HG02610 (cell line): ENCODE data around the gene SYT17.

Source experiments
- ATAC-seq: cut with Tn5 transposase; IDR thresholded peaks from one replicate; pipeline ENCODE4 v1.9.1; 2021; ENCODE audit warnings: mild to moderate bottlenecking, moderate library complexity; ENCODE audit not compliant: unreplicated experiment

Gene SYT17

GRCh38 chr16:19167710-19168370, at the start of gene SYT17:
Gene SYT17, plus strand, starts transcription at chr16:19168240. Its CDS starts 407 bp downstream, at chr16:19168647.
- no peak for ATAC-seq

- no peak for ATAC-seq
These were observed 49.1 kb upstream of the SYT17 start for GRCh38 chr16:19118938-19119431.

GRCh38 chr16:19119564-19119963, 48.5 kb upstream of the SYT17 start:
- no peak for ATAC-seq

GRCh38 chr16:19123535-19124178, 44.4 kb upstream of the SYT17 start:
- no peak for ATAC-seq

- ATAC-seq, result no peak
These were observed 41.7 kb upstream of the SYT17 start for GRCh38 chr16:19126300-19126699.

- peak; percentile 32 for ATAC-seq
These were observed 40.8 kb upstream of the SYT17 start for GRCh38 chr16:19127205-19127604.

GRCh38 chr16:19127674-19128131, 40.3 kb upstream of the SYT17 start:
- peak; percentile 43 for ATAC-seq

- no peak for ATAC-seq
These were observed 39.4 kb upstream of the SYT17 start for GRCh38 chr16:19128454-19129200.

- no peak for ATAC-seq
These were observed 37.7 kb upstream of the SYT17 start for GRCh38 chr16:19130385-19130784.

- peak; percentile 31 for ATAC-seq
These were observed 36.9 kb upstream of the SYT17 start for GRCh38 chr16:19130852-19131824.

GRCh38 chr16:19131825-19132218, 36.2 kb upstream of the SYT17 start:
- ATAC-seq, result no peak

GRCh38 chr16:19132255-19132654, 35.8 kb upstream of the SYT17 start:
- no peak for ATAC-seq

- no peak for ATAC-seq
These were observed 35.1 kb upstream of the SYT17 start for GRCh38 chr16:19132898-19133297.

GRCh38 chr16:19133600-19133999, 34.4 kb upstream of the SYT17 start:
- ATAC-seq, result no peak

GRCh38 chr16:19135201-19135842, 32.7 kb upstream of the SYT17 start:
- no peak for ATAC-seq

GRCh38 chr16:19135896-19136438, 32.1 kb upstream of the SYT17 start:
- no peak for ATAC-seq

GRCh38 chr16:19136549-19137196, 31.4 kb upstream of the SYT17 start:
- ATAC-seq, result no peak

GRCh38 chr16:19137201-19138128, 30.6 kb upstream of the SYT17 start:
- no peak for ATAC-seq
